Fibroblast of lung (primary cell): ENCODE data around the gene RAB17.

Source experiments
- CTCF ChIP-seq, 2 donors: IDR thresholded peaks in 1 of 2; conservative IDR thresholded peaks in 1 of 2; 1 replicate in 1 of 2; 2 replicates in 1 of 2; pipeline ENCODE4 v1.5.1; 2011 to 2012; ENCODE audit warnings: low read length in 2 of 2, control low read depth in 1 of 2, inconsistent platforms in 1 of 2, low read depth in 1 of 2, mild to moderate bottlenecking in 1 of 2
- EZH2 ChIP-seq: IDR thresholded peaks from 2 replicates; pipeline ENCODE4 v1.5.1; 2012; ENCODE audit warnings: low read length, control low read depth, mild to moderate bottlenecking; ENCODE audit errors: missing control alignments

DNA sequence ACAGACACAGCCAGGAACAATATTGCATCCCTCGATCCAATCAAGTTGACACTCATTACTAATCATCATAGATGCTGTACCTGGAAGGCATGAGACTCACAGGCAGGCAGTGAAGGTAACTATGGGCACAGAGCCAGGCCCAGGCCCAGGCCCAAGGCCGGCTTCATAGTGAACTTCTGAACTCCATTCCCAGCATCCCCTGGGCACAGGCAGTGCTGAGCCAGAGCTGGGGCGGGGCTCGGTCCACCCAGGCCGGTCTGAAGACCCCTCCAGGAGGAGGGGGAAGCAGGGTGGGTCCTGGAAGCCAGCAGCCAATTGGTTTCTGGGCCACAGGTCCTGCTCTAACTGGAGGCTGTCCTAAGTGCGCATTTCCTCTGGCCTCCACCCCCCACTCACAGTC lies 65.9 kb downstream of the RAB17 start:
- no peak for TF ChIP-seq CTCF (conservative IDR thresholded peaks at IDR 0.05 in 1 of 2, IDR thresholded peaks at IDR 0.05 in 1 of 2; ENCODE audit: low read depth in 1 of 2, low read length in 2 of 2)
- no peak for TF ChIP-seq EZH2
